ENCODE data around the gene PDE4D.
A peak's percentile ranks its signal among the peaks of the same experiment; 100 is the strongest.

Gene PDE4D

DNA sequence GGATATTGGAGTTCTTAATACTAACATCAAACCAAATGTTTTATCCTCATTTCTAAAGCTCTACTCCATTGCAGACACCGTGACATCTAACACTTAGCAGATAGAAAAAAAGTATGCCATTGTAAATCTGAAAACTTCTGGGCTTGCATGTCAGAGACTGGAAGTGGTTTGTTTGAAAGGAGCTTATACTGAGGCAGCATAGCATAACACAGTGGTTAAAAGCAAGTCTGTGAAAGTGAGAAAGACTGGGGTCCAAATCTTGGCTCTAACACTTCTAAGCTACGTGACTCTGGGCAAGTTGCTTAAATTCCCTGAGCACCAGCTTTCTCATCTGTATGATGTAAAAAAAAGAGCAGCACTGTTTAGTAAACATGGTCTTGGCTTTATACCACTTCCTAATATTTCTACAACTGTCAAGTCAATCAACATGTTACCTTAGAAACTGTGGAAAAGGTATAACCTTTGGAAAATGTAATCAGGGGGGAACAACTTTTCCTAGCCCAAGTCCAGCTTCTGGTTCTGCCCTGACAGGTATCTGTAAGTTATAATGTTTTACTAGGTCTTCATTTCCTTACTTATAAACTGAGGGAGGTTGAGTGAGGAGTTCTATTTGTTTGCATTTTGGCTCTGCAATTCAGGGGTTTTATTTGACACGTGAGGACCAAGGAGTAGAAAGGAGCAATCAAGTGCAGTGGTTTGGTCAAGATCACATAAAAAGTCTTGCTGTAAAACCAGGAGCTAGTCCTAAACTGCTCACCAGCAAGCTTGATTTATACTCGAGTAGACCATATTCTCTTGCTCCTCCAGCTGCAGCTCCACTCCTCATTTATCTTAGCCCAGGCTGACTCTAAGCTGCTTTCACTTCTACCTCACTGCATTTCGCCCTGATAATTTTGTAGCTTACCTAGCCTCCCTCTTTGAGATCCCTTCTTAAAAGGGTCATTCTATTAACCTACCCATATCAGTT, 769.6 kb downstream of the PDE4D start:
- TF ChIP-seq, protein P1, sequence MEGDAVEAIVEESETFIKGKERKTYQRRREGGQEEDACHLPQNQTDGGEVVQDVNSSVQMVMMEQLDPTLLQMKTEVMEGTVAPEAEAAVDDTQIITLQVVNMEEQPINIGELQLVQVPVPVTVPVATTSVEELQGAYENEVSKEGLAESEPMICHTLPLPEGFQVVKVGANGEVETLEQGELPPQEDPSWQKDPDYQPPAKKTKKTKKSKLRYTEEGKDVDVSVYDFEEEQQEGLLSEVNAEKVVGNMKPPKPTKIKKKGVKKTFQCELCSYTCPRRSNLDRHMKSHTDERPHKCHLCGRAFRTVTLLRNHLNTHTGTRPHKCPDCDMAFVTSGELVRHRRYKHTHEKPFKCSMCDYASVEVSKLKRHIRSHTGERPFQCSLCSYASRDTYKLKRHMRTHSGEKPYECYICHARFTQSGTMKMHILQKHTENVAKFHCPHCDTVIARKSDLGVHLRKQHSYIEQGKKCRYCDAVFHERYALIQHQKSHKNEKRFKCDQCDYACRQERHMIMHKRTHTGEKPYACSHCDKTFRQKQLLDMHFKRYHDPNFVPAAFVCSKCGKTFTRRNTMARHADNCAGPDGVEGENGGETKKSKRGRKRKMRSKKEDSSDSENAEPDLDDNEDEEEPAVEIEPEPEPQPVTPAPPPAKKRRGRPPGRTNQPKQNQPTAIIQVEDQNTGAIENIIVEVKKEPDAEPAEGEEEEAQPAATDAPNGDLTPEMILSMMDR (IDR thresholded peaks at IDR 0.05; ENCODE audit: insufficient read depth, low read depth, low read length, missing control alignments): no peak
- no peak for DNase-seq (ENCODE audit: low read depth)
- H3K4me3 ChIP-seq (ENCODE audit: low read length): no peak overlapping the region

DNA sequence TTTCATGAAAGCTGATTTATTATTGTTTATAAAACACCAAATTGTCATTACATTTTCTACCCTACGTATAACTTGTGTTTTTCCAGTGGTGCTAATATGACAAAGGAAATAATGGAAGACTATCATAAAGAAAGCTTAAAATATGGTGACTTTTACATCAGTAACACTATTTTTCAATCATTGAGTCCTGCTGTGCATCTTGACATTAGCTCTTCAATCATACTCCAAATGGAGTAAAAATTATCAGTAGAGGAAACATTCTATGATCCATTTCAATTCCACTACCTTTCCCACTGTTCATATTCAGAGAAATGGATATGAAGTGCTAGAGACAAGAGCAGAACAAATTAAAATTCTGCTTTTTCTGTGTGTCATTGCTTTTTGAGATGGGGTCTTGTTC, 774.0 kb downstream of the PDE4D start:
- H3K4me3 ChIP-seq (ENCODE audit: low read length): no peak overlapping the region
- TF ChIP-seq, protein P1 (IDR thresholded peaks at IDR 0.05; ENCODE audit: insufficient read depth, low read depth, low read length, missing control alignments): no peak
- DNase-seq (ENCODE audit: low read depth): no peak

DNA sequence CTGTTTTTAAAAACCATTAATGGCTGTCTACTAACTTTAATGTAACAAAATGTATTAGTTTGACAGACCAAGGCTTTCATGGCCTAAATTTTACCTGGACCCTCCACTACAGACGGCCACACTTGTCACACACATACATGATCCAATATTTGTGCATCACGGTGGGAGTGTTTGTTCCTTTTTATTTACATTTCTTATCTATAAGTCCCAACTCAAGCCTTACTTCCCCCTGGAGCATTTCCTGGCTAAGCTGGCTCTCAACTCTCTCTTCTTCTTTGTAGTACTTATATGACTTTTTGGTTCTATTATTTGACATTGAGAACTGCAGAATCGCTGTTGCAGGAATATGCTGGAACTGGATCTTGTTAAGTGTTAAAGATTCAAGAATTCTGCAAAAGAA, 776.2 kb downstream of the PDE4D start:
- H3K4me3 ChIP-seq (ENCODE audit: low read length): no peak overlapping the region
- TF ChIP-seq, protein P1 (IDR thresholded peaks at IDR 0.05; ENCODE audit: insufficient read depth, low read depth, low read length, missing control alignments): no peak
- DNase-seq (ENCODE audit: low read depth): no peak

DNA sequence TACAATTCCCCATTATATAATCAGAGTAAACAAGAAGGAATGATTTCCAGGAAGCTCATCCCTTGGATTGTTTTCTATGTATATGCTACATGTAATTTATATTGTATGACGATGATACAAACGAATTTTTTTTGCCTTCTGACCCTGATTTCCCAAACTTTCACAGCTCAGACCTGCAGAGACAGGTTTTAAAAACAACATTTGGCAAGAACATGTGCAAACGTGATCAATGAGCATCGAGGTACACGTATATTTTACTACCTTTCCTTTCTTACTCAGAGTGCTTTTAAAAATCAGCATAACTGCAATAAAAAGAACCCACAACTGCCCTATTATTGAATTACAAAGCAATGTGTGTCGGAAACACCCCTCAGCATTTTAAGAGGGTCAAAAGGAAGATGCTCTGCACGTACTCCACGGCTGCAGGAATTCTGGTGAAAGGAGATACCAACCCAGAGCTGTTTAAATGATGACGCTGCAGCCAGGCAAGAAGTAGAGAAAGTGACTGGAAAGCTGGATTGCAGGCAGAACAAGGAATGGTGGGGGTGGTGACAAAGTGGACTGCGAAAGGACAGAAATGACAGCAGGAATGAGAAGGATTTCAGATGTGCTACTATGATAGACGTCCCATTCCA, 777.2 kb downstream of the PDE4D start:
- peak; percentile 73 for DNase-seq (ENCODE audit: low read depth)
- TF ChIP-seq, protein P1 (IDR thresholded peaks at IDR 0.05; ENCODE audit: insufficient read depth, low read depth, low read length, missing control alignments): no peak

DNA sequence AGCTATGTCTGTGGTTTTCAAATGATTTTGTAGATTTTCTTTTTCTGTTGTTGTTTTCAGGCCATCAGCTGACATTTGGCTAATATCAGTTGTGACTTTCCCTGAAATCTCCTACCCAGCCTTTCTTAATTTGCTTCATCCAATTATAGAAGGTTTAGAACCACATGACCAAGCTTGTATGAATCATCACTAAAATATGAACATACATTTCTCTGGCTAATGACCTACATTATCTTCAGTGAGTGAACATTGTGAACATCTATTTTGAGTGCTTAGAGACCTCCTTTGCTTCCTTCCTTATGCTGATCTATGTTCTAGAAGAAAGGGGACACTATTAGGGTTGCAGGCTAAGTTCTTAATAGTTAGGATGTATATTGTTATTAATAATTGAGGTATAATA, 778.2 kb downstream of the PDE4D start:
- no peak for DNase-seq (ENCODE audit: low read depth)
- H3K4me3 ChIP-seq (ENCODE audit: low read length): no peak overlapping the region
- TF ChIP-seq, protein P1 (IDR thresholded peaks at IDR 0.05; ENCODE audit: insufficient read depth, low read depth, low read length, missing control alignments): no peak

More for the DNA sequence above, 777.2 kb downstream of the PDE4D start:
- H3K4me3 ChIP-seq (ENCODE audit: low read length): no peak overlapping the region

DNA sequence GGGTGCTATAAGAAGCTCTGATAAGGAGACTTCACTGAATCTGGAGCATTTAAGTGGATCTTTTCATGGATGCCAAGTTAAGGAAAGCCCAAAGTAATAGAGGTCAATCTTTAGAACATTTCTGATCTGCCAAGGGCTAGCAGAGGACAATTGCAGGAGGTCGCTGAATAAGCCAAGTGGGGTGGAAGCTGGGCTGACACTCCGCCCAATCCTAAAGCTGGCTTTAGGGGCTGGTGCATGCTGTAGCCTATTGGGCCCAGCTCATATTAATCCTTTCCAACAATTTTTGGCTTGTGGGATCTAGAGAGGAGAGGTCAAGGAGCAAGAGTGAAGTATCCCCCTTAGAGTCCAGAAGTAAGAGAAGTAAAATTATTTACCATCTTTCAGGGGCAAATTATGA, 784.1 kb downstream of the PDE4D start:
- DNase-seq (ENCODE audit: low read depth): no peak
- no peak overlapping the region for H3K4me3 ChIP-seq (ENCODE audit: low read length)
- TF ChIP-seq, protein P1 (IDR thresholded peaks at IDR 0.05; ENCODE audit: insufficient read depth, low read depth, low read length, missing control alignments): no peak

Data from epithelial cell of esophagus (primary cell).